ENCODE measurements around the gene STAM2. TPM values are rescaled to one million over a fixed set of nuclear protein-coding genes. Genes with fewer than 3 reads are reported as not detected.
"Not testable (repeated sequence)": the region's sequence is repeated elsewhere in the genome, so short reads cannot be mapped to it uniquely, and the experiment has no call there.

Gene STAM2
- total RNA-seq, 1 experiment from 2014 or later: 31.0 TPM

DNA sequence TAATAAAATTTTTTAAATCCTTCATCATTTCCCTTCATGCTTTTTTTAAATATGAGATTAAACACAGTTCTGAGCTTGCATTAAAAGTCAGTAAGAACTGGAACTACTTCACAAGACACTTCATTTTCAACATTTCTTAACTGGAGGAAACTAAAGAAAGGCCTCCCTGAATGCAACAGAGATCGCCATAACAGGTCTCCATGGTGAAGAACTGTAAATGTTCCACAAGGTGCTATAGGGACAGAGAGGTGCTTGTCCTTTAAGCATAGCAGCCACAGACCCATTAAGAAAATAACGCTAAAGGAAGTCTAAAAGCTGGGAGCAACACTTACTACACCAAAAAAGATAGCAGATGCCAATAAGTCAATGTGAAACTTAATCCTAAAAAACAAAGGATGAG is 8.5 kb downstream of the STAM2 start:
- Histone ChIP-seq H2AFZ (ENCODE audit: low read length) (no peak overlapping the region), H3K4me2 (ENCODE audit: low read depth, low read length, poor library complexity, severe bottlenecking) (no peak overlapping the region), H3K9ac (ENCODE audit: low read length) (no peak overlapping the region), H3K9me2 (replicated peaks; ENCODE audit: insufficient read depth, low read length) (no peaks in the 10 kb centered on the region), H3K79me2 (ENCODE audit: low read length) (peaks cover 97% of the 10 kb centered on the region), H3K4me3 (ENCODE audit: low read length) (no peak overlapping the region), H3K4me1 (ENCODE audit: low read length) (peaks cover 12% of the 10 kb centered on the region), H3K36me3 (ENCODE audit: insufficient read depth, low read length) (no peaks in the 10 kb centered on the region), H3K9me3 (ENCODE audit: low read length) (peaks cover 8% of the 10 kb centered on the region), H3K27me3 (ENCODE audit: low read length) (no peaks in the 10 kb centered on the region), H4K20me1 (ENCODE audit: insufficient read depth, low read depth, low read length) (no peaks in the 10 kb centered on the region), H3K27ac (ENCODE audit: low read length) (no peak overlapping the region)
- no peak for DNase-seq

DNA sequence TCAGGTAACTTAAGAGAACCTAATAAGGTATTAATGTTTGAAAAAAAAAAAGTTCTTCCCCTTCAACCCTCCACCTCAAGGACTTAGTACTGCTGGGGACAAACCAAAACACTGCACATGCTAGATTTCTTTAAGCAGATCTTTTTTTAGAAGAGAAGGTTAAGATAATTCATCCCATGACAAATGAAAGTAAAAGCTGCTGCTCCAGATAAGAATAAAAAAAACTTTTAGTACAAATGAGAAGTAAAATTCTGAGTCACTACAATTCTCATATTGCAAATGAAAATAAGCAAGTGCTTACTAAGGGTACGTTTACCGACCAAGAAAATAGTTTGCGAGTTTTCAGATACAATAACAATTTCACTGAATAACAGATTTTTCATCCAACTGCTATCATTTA is 8.9 kb downstream of the STAM2 start:
- H3K27me3 ChIP-seq (ENCODE audit: low read length): no peaks in the 10 kb centered on the region
- H3K79me2 ChIP-seq (ENCODE audit: low read length): peaks cover 97% of the 10 kb centered on the region
- H3K27ac ChIP-seq (ENCODE audit: low read length): no peak overlapping the region
- H3K4me3 ChIP-seq (ENCODE audit: low read length): no peak overlapping the region
- H3K9me3 ChIP-seq (ENCODE audit: low read length): peaks cover 8% of the 10 kb centered on the region
- no peaks in the 10 kb centered on the region for H3K36me3 ChIP-seq (ENCODE audit: insufficient read depth, low read length)
- no peak overlapping the region for H2AFZ ChIP-seq (ENCODE audit: low read length)
- H3K9me2 ChIP-seq (replicated peaks; ENCODE audit: insufficient read depth, low read length): no peaks in the 10 kb centered on the region
- no peak for DNase-seq
- no peak overlapping the region for H3K9ac ChIP-seq (ENCODE audit: low read length)
- peaks cover 8% of the 10 kb centered on the region for H3K4me1 ChIP-seq (ENCODE audit: low read length)
- H4K20me1 ChIP-seq (ENCODE audit: insufficient read depth, low read depth, low read length): no peaks in the 10 kb centered on the region
- H3K4me2 ChIP-seq (ENCODE audit: low read depth, low read length, poor library complexity, severe bottlenecking): no peak overlapping the region

DNA sequence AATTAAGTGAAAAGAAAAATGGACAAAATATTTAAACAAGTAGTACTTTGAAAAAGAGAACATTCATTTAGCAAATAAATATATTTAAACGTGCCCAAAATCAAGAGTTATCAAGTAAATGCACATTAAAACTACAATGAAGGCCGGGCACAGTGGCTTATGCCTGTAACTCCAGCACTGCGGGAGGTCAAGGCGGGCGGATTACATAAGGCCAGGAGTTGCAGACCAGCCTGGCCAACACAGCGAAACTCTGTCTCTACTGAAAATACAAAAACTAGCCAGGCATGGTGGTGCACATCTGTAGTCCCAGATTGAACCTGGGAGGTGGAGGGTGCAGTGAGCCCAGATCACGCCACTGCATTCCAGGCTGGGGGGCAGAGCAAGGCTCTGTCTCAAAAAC is 9.8 kb downstream of the STAM2 start:
- peaks cover 91% of the 10 kb centered on the region for H3K79me2 ChIP-seq (ENCODE audit: low read length)
- no peaks in the 10 kb centered on the region for H3K27me3 ChIP-seq (ENCODE audit: low read length)
- H3K9me3 ChIP-seq (ENCODE audit: low read length): peaks cover 8% of the 10 kb centered on the region
- DNase-seq: no peak
- H3K4me2 ChIP-seq (ENCODE audit: low read depth, low read length, poor library complexity, severe bottlenecking): no peak overlapping the region
- no peaks in the 10 kb centered on the region for H3K36me3 ChIP-seq (ENCODE audit: insufficient read depth, low read length)
- H3K9ac ChIP-seq (ENCODE audit: low read length): no peak overlapping the region
- no peaks in the 10 kb centered on the region for H4K20me1 ChIP-seq (ENCODE audit: insufficient read depth, low read depth, low read length)
- H2AFZ ChIP-seq (ENCODE audit: low read length): no peak overlapping the region
- no peak overlapping the region for H3K4me3 ChIP-seq (ENCODE audit: low read length)
- H3K27ac ChIP-seq (ENCODE audit: low read length): no peak overlapping the region
- no peaks in the 10 kb centered on the region for H3K9me2 ChIP-seq (replicated peaks; ENCODE audit: insufficient read depth, low read length)
- H3K4me1 ChIP-seq (ENCODE audit: low read length): peaks cover 7% of the 10 kb centered on the region

DNA sequence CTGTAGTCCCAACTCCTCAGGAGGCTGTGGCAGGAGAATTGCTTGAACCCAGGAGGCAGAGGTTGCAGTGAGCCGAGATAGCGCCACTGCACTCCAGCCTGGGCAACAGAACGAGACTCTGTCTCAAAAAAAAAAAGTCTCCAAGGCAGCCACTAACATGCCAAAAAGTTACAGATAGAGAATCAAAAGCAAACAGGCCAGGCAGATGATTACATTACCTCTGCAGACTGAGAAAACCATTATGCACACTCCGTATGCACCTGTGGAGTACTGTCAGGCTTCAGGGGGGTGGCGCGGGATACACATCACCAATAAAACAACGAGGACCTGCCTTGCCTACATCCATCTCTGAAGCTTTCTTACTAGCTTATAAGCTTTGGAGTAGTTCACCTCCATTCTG is 10.3 kb downstream of the STAM2 start:
- Histone ChIP-seq H3K4me3 (ENCODE audit: low read length) (no peak overlapping the region), H3K4me1 (ENCODE audit: low read length) (peaks cover 7% of the 10 kb centered on the region), H3K79me2 (ENCODE audit: low read length) (peaks cover 87% of the 10 kb centered on the region), H3K36me3 (ENCODE audit: insufficient read depth, low read length) (no peaks in the 10 kb centered on the region), H3K4me2 (ENCODE audit: low read depth, low read length, poor library complexity, severe bottlenecking) (no peak overlapping the region), H3K9ac (ENCODE audit: low read length) (no peak overlapping the region), H3K27ac (ENCODE audit: low read length) (no peak overlapping the region), H4K20me1 (ENCODE audit: insufficient read depth, low read depth, low read length) (no peaks in the 10 kb centered on the region), H3K9me2 (replicated peaks; ENCODE audit: insufficient read depth, low read length) (no peaks in the 10 kb centered on the region), H3K9me3 (ENCODE audit: low read length) (peaks cover 8% of the 10 kb centered on the region), H3K27me3 (ENCODE audit: low read length) (no peaks in the 10 kb centered on the region), H2AFZ (ENCODE audit: low read length) (no peak overlapping the region)
- DNase-seq: no peak

DNA sequence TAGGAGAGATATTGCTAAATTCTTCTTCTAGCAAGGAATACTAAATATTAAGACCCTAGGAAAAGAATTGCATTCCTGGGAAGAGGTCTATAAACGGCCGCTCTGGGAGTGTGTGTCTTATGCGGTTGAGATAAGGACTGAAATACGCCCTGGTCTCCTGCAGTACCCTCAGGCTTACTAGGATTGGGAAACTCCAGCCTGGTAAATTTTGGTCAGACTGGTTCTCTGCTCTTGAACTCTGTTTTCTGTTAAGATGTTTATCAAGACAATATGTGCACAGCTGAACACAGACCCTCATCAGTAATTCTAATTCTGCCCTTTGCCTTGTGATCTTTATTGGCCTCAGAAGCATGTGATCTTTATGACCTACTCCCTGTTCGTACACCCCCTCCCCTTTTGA is 11.9 kb downstream of the STAM2 start:
- peaks cover 78% of the 10 kb centered on the region for H3K79me2 ChIP-seq (ENCODE audit: low read length)
- not testable (repeated sequence) for H4K20me1 ChIP-seq (ENCODE audit: insufficient read depth, low read depth, low read length); H3K9ac ChIP-seq (ENCODE audit: low read length)

DNA sequence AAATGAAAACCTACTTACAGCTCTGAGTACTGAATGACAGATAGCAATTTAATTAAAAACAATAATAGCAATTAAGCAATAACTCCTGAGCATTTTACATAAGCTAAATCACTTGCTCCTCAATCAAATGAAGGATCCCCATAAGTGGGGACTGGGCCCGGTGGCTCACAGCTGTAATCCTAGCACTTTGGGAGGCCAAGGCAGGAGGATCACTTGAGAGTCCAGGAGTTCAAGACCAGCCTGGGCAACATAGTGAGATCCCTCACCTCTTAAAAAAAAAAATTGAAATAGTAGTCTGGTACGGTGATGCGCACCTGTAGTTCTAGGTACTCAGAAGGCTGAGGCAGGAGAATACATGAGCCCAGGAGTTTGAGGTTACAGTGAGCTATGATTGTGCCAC is 13.4 kb downstream of the STAM2 start:
- no peak overlapping the region for H3K4me2 ChIP-seq (ENCODE audit: low read depth, low read length, poor library complexity, severe bottlenecking)
- H3K4me1 ChIP-seq (ENCODE audit: low read length): peaks cover 4% of the 10 kb centered on the region
- peaks cover 8% of the 10 kb centered on the region for H3K9me3 ChIP-seq (ENCODE audit: low read length)
- DNase-seq: no peak
- no peaks in the 10 kb centered on the region for H4K20me1 ChIP-seq (ENCODE audit: insufficient read depth, low read depth, low read length)
- H3K9me2 ChIP-seq (replicated peaks; ENCODE audit: insufficient read depth, low read length): no peaks in the 10 kb centered on the region
- H3K9ac ChIP-seq (ENCODE audit: low read length): no peak overlapping the region
- H3K27me3 ChIP-seq (ENCODE audit: low read length): no peaks in the 10 kb centered on the region
- H3K27ac ChIP-seq (ENCODE audit: low read length): no peak overlapping the region
- H3K36me3 ChIP-seq (ENCODE audit: insufficient read depth, low read length): no peaks in the 10 kb centered on the region; the same call in 1 of the 2 replicates
- H3K79me2 ChIP-seq (ENCODE audit: low read length): peaks cover 80% of the 10 kb centered on the region
- H2AFZ ChIP-seq (ENCODE audit: low read length): no peak overlapping the region
- H3K4me3 ChIP-seq (ENCODE audit: low read length): no peak overlapping the region

More for the DNA sequence above, 11.9 kb downstream of the STAM2 start:
- not testable (repeated sequence) for H2AFZ ChIP-seq (ENCODE audit: low read length); H3K36me3 ChIP-seq (ENCODE audit: insufficient read depth, low read length); H3K4me3 ChIP-seq (ENCODE audit: low read length); H3K4me1 ChIP-seq (ENCODE audit: low read length); H3K27ac ChIP-seq (ENCODE audit: low read length); H3K9me3 ChIP-seq (ENCODE audit: low read length); DNase-seq; H3K9me2 ChIP-seq (replicated peaks; ENCODE audit: insufficient read depth, low read length); H3K27me3 ChIP-seq (ENCODE audit: low read length); H3K4me2 ChIP-seq (ENCODE audit: low read depth, low read length, poor library complexity, severe bottlenecking)

DNA sequence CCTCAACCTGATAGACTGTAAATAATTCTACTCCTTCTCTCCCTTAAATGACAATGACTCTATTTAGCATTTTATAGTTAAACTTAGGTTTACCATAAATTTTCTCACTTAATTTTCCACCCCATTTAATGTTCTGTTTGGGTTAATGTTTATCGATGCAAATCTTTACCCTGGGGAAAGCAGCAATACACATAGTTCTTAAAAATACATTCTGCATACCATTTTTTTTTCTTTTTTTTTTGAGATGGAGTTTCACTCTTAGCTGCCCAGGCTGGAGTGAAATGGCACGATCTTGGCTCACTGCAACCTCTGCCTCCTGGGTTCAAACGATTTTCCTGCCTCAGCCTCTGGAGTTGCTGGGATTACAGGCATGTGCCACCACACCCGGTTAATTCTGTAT is 14.0 kb downstream of the STAM2 start:
- no peaks in the 10 kb centered on the region for H4K20me1 ChIP-seq (ENCODE audit: insufficient read depth, low read depth, low read length)

DNA sequence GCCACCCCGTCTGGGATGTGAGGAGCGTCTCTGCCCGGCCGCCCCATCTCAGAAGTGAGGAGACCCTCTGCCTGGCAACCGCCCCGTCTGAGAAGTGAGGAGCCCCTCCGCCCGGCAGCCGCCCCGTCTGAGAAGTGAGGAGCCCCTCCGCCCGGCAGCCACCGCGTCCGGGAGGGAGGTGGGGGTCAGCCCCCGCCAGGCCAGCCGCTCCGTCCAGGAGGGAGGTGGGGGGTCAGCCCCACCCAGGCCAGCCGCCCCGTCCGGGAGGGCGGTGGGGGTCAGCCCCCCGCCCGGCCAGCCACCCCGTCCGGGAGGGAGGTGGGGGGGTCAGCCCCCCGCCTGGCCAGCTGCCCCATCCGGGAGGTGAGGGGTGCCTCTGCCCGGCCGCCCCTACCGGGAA is 15.2 kb downstream of the STAM2 start:
- H3K4me3 ChIP-seq (ENCODE audit: low read length); H3K27ac ChIP-seq (ENCODE audit: low read length); H3K27me3 ChIP-seq (ENCODE audit: low read length); H3K9me2 ChIP-seq (replicated peaks; ENCODE audit: insufficient read depth, low read length); H4K20me1 ChIP-seq (ENCODE audit: insufficient read depth, low read depth, low read length); H3K4me2 ChIP-seq (ENCODE audit: low read depth, low read length, poor library complexity, severe bottlenecking); H3K9me3 ChIP-seq (ENCODE audit: low read length); H3K9ac ChIP-seq (ENCODE audit: low read length); H2AFZ ChIP-seq (ENCODE audit: low read length); H3K36me3 ChIP-seq (ENCODE audit: insufficient read depth, low read length); DNase-seq; H3K4me1 ChIP-seq (ENCODE audit: low read length): not testable (repeated sequence)
- H3K79me2 ChIP-seq (ENCODE audit: low read length): peaks cover 80% of the 10 kb centered on the region

More for the DNA sequence above, 14.0 kb downstream of the STAM2 start:
- Histone ChIP-seq H3K27me3 (ENCODE audit: low read length) (no peaks in the 10 kb centered on the region), H3K9me3 (ENCODE audit: low read length) (peaks cover 8% of the 10 kb centered on the region), H3K4me1 (ENCODE audit: low read length) (no peaks in the 10 kb centered on the region; the same call in 1 of the 2 replicates), H3K4me3 (ENCODE audit: low read length) (no peak overlapping the region), H3K27ac (ENCODE audit: low read length) (no peak overlapping the region), H3K4me2 (ENCODE audit: low read depth, low read length, poor library complexity, severe bottlenecking) (no peak overlapping the region), H3K79me2 (ENCODE audit: low read length) (peaks cover 80% of the 10 kb centered on the region), H2AFZ (ENCODE audit: low read length) (no peak overlapping the region), H3K36me3 (ENCODE audit: insufficient read depth, low read length) (no peaks in the 10 kb centered on the region; the same call in 1 of the 2 replicates), H3K9ac (ENCODE audit: low read length) (no peak overlapping the region), H3K9me2 (replicated peaks; ENCODE audit: insufficient read depth, low read length) (no peaks in the 10 kb centered on the region)
- DNase-seq: no peak

DNA sequence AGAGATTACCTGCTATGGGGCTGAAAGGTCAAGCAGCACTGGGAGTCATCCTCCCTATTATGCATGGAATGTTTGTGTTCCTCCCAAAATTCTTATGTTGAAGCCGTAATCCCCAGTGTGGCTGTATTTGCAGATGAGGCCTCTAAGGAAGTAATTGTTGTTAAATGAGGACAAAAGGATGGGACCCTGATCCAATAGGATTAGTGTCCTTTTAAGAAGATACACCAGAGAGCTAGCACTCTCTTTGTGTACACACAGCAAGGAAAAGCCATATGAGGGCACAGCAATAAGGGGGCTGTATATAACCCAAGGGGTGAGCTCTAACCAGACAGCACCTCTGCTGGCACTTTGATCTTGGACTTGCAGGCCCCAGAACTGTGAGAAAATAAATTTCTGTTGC is 18.3 kb downstream of the STAM2 start:
- no peak overlapping the region for H2AFZ ChIP-seq (ENCODE audit: low read length)
- H3K9me3 ChIP-seq (ENCODE audit: low read length): no peaks in the 10 kb centered on the region; the same call in 1 of the 2 replicates
- no peaks in the 10 kb centered on the region; the same call in 1 of the 2 replicates for H3K36me3 ChIP-seq (ENCODE audit: insufficient read depth, low read length)
- H4K20me1 ChIP-seq (ENCODE audit: insufficient read depth, low read depth, low read length): no peaks in the 10 kb centered on the region
- no peak overlapping the region for H3K4me3 ChIP-seq (ENCODE audit: low read length)
- H3K27ac ChIP-seq (ENCODE audit: low read length): no peak overlapping the region
- no peak overlapping the region for H3K4me2 ChIP-seq (ENCODE audit: low read depth, low read length, poor library complexity, severe bottlenecking)
- DNase-seq: no peak
- no peaks in the 10 kb centered on the region for H3K27me3 ChIP-seq (ENCODE audit: low read length)
- H3K4me1 ChIP-seq (ENCODE audit: low read length): peaks cover 5% of the 10 kb centered on the region
- H3K79me2 ChIP-seq (ENCODE audit: low read length): peaks cover 81% of the 10 kb centered on the region
- no peak overlapping the region for H3K9ac ChIP-seq (ENCODE audit: low read length)
- H3K9me2 ChIP-seq (replicated peaks; ENCODE audit: insufficient read depth, low read length): no peaks in the 10 kb centered on the region
